ENCODE results near the gene TCP11.

GRCh38 chr6:35072051-35072697, 69.0 kb downstream of the TCP11 start:
- TF ChIP-seq CTCF (conservative IDR thresholded peaks at IDR 0.05; ENCODE audit: low read length) (no peak), EZH2phosphoT487 (IDR thresholded peaks at IDR 0.05; ENCODE audit: borderline replicate concordance) (no peak)
